Activated CD8-positive, alpha-beta memory T cell treated with anti-CD3 and anti-CD28 coated beads for 4 hours (primary cell): Measurements from ENCODE around the gene ZNF774.
"Not testable (repeated sequence)": the region's sequence is repeated elsewhere in the genome, so short reads cannot be mapped to it uniquely, and the experiment has no call there.

Source experiments
- DNase-seq, 2 donors: peaks; one replicate each; pipeline ENCODE4 v3.0.0-alpha.2; 2020; ENCODE audit warnings: low read depth in 2 of 2

The ZNF774 gene

DNA sequence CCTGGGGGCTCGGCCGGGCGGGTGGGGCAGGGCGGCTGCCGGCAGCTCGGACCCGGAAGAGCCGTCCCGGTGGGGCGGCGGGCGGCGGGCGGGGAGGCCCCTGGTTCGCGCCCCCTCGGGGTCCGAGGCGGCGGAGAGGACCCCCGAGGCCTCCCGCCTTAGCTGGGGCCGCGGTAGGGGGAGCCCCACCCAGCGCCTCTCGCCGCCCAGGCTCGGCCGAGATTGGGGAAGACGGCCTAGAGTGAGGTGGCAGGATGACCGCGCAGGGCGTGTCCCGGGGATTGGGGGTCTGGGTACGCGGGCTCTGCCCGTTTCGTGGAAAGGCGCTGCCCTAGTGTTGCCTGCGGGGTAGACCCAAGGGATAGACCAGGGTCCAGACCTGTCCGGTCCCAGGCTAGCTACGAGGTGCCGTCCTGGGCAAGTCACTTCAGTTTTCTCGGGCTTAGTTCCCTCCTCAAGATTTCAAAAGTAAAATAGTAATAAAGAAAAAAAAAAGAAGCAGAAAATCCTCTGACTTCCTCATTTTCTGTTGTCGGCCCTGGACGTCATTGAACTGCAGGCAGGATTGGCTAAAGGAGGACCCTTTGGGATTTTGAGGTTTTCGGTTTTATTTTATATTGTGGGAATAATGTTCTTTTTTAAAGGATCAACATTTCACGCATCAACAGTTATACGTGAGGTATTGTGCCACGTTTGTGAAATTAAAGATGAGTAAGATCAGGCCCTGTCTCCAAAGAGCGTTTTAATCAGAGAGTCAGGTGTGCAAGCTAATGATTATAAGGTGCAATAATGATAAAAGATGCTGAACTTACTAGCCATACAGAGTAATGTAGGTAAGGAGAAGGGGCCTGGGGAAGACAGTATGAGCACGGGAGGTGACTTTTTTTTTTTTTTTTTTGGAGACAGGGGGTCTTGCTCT is 36.6 kb downstream of the ZNF774 start:
- DNase-seq: peak in 1 of 2 donors; percentile 10

DNA sequence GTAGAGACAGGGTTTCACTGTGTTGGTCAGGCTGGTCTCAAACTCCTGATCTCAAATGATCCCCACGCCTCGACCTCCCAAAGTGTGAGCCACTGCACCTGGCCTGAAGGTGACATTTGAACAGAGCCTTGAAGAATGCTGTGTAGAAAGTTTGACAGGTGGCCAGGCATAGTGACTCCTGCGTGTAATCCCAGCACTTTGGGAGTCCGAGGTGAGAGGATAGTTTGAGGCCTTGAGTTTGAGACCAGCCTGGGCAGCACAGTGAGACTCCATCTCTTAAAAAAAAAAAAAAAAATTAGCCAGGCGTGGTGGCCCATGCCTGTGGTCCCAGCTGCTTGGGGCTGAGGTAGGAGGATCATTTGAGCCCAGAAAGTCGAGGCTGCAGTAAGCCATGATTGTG is 37.4 kb downstream of the ZNF774 start:
- DNase-seq: no peak

DNA sequence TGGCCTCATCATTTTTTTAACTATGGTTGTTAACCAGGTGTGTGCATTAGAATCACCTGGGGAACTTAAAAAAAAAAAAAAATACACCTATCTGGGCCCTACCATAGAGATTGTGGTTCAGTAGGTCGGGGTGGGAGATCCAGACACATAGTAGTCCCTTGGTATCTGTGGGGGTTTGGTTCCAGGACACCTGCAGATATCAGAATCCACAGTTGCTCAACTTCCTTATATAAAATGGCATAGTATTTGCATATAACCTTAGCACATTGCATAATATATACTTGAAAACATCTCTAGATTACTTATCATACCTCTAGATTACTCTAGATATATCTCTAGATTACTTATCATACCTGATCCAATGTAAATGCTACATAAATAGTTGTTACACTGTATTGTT is 41.0 kb downstream of the ZNF774 start:
- DNase-seq: no peak

DNA sequence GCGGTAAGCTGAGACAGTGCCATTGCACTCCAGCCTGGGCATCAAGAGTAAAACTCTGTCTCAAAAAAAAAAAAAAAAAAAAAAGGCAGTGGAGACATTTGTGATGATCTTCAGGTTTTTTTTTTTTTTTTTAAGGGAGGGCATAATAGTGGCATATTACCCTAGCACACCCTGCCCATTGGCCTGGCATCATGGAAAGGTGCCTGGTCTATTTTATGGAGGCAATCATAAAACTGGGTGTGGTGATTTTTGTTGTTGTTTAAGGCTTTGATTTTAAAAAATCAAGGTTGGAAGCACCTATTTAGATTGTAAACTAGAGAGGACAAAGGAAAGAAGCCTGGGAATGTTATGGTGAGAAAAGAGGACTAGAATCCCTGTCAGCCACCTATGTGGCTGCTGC is 42.0 kb downstream of the ZNF774 start:
- DNase-seq: no peak

DNA sequence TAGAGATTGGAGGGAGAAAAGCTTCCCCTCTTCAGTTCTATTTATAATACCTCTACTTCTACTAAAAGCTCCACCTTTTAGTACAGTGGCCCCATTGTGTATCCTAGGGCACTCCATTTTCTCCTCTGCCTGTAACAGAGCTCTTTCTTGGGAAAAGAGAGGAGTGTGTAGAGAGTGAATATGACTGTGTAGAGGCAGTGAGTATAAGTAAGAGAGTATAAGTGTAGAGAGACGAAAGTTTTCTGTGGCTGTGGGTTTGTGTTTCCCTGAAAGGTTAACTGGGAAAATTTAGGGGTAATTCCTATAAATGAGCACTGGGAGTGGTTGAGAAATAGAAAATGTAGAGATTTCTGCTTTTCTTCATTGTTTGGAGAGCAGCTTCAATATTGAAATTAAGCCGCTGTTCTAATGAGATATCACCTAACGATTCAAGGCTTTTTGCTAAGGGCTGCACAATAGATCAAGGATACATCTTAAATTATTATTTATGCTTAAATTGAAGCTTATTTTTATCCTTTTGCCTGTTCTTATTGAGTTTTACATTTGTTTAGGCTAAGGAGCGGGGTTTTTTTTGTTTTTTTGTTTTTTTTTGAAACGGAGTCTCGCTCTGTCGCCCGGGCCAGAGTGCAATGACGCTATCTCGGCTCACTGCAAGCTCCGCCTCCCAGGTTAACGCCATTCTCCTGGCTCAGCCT is 42.8 kb downstream of the ZNF774 start:
- no peak for DNase-seq

DNA sequence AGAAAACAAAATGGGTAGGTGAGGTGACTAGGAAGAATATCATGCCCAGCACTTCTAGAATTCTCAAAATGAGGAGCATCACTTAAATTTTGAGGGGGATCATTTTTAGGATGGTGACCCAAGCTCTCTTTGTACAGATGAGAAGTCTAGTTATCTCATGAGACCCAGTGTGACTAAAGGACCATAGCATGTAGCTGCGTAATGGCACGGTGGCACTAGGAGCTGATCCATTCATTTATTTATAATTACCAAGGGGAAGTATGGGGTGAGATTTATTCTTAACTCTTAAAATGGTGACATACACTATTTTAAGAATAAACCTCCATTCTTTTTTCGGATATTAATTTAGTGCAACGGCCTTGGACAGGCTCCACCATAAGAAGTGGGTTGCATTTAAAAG is 44.2 kb downstream of the ZNF774 start:
- no peak for DNase-seq

DNA sequence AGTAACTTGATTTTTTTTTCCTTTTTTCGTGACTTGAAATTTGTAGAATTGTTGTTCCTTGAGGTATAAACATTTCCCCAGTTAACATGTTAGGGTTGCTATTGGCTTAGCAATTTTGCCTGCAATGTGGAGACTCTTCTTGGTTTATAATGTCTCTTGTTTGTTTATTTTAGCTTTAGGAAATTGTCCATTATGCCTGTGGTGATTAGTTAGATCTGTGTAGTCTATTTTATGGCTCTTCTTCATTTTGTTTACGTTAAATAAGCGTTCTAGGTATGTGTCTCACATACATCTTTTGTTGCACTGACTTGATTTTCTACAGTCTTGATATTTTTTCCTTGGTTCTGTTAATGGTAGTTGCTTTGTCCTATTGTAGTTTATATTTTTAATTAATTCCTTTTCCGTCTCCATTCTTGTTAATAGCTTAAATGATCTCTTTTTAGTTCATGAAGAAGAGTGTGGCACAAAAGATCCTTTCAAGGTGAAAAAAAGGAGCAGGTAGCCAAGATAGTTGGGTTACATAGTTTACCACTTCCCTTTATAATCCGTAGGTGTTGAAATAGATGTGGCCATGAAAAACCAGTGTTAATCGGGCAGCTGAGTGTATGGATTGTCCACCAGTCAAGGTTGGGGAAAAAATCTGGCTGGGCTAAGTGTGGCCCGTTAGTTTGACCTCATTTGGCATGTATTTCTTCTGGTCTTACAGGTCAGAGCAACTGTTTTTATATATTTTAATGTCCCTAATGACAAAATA is 48.1 kb downstream of the ZNF774 start:
- no peak for DNase-seq

DNA sequence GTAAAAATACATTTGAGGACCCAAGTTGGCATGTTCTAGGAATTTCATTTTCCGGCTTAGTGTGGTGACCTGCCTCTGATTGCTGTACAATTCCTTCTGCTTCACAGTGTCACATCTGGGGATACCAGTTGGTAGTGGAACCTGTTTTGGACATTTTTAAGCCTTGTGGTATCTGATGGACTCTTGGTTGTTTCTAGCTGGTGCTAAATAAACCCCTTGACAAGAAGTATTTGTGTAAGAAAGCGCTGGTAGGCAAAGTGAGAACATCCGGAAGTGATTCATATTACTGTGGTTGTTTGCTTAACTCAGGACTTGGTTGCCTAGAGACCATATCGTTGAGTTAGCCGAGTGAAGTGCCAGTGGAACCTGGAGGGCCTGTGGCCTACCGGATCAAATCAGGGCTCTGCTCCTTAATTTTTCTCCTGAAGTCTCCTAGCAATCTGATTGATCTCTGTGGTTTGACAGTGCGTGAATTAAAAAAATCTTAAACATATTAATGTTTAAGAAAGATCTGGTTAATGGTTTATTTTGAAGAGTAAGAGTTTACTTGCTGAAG is 48.8 kb downstream of the ZNF774 start:
- peak; percentile 39 to 46 for DNase-seq

DNA sequence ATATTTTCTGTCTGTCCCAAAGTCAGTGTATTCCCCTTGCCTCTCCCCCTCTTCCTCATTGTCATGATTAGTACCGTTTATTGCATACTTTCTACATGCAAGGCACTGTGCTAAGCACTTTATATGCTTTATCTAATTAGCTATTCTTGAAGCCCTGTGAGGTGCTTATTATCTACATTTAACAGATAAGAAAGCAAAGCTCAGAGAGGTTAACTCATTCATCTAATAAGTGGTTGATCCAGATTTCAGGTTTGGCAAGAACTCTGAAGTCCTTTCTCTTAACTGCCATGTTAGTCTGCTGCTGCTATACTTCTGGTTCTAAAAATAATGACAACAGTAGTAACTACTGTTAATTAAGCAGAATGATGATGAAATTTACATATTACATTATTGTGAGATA is 49.4 kb downstream of the ZNF774 start:
- DNase-seq: no peak

DNA sequence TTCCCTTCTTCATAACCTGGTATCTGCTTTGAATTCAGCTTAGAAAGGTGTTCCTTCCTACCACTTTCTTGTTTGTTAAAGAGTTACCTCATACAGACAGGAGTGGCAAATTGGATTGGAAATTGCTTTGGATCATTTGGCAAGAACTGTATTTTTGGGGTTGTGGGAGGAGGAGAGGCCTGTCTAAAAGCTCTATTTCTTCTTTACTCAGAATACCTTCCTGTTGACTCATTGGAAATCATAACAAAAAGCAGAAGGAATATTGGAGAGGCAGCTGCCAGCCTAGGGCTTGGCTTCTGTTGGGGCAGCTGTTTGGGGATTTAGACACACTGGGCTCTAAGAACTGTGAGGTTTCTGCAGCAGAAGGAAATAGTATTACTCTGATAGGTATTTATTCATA is 50.1 kb downstream of the ZNF774 start:
- no peak for DNase-seq

DNA sequence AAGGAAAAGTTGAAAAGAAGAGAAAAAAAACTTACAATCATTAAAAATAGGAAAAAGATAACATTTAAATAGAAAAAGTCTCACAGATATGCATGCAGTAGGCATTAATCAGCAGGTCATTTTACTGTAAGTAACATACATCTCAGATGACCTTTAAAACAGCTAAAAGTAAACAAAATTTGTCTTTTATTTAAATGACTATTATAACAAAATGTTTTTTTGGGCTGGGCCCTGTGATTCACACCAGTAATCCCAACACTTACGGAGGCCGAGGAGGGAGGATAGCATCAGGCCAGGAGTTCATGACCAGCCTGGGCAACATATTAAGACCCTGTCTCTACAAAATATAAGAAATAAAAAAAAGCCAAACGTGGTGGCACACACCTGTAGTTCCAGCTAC is 50.7 kb downstream of the ZNF774 start:
- DNase-seq: no peak

DNA sequence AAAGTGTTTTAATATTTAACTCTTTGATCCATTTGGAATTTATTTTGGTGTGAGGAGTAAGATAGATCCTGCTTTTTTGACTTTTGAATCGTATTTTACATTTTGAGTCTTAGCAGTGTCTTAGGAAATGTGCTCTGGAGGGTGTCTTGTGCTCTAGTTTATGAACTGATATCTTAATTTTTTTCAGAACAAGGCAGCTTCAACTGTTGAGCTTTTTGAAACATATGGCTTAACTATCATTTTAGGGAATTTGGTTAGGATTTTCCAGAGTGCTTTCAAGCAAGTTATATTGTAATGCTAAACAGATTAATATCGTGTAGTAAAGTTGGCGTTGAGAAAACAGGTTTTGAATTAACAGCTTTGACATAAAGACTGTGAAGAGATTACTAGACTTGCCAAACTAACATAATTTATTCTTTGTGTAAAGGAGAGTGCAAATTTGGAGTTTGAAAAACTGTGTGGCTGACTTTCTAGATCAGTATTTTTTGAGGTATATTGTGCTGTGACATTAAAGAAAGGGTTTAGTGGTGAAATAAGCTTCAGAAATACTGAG is 53.0 kb downstream of the ZNF774 start:
- DNase-seq: no peak

DNA sequence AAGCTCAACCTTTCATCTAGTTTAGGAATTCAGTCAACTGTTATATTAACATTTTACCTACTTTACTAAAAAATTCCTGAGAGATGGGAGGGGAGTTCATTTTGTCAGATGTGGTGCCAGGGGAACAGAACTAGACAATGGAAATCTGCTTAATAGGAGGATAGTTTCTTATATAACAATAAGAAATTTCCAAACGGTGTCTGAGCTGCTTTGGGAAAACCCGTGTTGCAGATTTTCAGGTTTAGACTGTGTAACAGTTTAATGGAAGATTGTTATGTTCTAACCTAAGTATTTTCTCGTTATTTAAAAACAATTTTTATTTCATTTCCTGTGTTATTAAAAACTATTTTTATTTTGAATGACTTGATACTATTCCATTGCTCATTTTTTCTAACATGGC is 55.3 kb downstream of the ZNF774 start:
- no peak for DNase-seq

DNA sequence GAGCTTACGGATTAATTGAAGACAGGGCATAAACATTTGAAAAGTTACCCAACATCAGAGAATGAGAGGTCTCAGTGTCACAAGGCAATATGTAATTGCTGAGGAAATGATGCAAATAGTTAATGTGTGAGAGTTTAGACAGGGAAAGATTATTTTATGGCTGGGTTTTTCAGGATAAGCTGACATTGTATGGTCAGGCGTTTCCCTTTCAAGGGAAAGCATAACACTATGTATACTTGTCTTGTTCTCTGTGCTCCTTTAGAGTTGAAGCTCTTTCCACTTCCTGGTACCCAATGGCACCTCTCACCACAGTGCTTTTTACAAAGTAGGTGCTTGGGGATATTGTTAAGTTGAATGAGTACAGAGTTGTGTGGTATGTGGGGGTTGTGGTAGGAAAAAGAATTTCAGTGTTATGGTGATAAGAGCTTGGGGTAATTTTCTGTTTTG is 55.8 kb downstream of the ZNF774 start:
- peak in 1 of 2 donors; percentile 19 for DNase-seq

DNA sequence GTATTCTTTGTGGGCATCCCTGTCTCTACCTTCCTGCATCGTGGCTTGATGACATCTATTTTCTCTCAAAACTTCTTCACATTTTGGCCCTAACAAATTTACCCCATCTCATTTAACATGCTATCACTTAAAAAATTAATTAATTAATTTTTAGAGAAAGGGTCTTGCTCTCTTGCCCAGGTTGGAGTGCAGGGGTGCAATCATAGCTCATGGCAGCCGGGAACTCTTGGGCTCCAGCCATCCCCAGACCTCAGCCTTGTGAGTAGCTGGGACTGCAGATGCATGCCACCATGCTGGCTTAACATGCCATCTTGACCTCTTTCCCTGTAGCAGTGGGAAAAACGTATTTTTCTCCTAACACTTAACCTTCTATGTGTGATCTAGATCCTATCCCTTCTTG is 56.6 kb downstream of the ZNF774 start:
- DNase-seq: no peak

DNA sequence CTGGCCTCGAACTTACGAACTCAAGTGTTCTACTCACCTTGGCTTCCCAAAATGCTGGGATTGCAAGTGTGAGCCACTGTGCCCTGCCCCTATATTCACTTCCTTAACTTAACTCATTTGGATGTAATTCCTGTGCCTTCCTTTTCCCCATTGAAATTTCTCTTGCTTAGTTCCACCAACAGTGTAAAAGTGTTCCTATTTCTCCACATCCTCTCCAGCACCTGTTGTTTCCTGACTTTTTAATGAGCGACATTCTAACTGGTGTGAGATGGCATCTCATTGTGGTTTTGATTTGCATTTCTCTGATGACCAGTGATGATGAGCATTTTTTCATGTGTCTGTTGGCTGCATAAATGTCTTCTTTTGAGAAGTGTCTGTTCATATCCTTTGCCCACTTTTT is 57.5 kb downstream of the ZNF774 start:
- not testable (repeated sequence) for DNase-seq

DNA sequence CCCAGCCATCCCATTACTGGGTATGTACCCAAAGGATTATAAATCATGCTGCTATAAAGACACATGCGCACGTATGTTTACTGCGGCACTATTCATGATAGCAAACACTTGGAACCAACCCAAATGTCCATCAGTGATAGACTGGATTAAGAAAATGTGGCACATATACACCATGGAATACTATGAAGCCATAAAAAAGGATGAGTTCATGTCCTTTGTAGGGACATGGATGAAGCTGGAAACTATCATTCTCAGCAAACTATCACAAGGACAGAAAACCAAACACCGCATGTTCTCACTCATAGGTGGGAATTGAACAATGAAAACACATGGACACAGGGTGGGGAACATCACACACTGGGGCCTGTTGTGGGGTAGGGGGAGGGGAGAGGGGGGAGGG is 58.2 kb downstream of the ZNF774 start:
- not testable (repeated sequence) for DNase-seq

DNA sequence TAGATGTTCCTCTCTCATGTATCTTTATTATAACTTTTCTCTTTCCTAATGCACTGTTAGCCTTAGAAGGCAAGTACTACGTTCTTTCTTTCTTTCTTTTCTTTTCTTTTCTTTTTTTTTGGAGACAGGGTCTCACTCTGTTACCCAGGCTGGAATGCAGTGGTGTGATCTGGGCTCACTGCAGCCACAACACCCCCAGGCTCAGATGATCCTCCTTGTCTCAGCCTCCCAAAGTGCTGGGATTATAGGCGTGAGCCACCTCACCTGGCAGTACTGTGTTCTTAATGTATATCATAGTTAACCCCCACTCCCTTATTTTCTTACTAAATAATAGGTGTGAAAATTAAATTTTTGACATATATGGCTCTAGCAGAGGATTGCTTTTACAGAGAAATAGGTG is 59.1 kb downstream of the ZNF774 start:
- no peak for DNase-seq
